ENCODE measurements around the gene OLFM3. TPM values are rescaled to one million over a fixed set of nuclear protein-coding genes. Genes with fewer than 3 reads are reported as not detected.

OLFM3 gene
- total RNA-seq, 1 donor from 2014 or later, result 0.49 TPM

- Histone ChIP-seq H3K9me3 (no peaks in the 10 kb centered on the region), H3K4me1 (no peaks in the 10 kb centered on the region), H3K27ac (no peak overlapping the region), H3K27me3 (no peaks in the 10 kb centered on the region), H3K4me3 (no peak overlapping the region), H3K36me3 (no peaks in the 10 kb centered on the region)
- no peak for DNase-seq (ENCODE audit: extremely low spot score in 2 of 2)
- intact Hi-C loops (cut with DNase I), result no loop called here
- no peak for TF ChIP-seq POLR2A (IDR thresholded peaks at IDR 0.05)
- TF ChIP-seq CTCF (IDR thresholded peaks at IDR 0.05), result no peak
- no peak for TF ChIP-seq POLR2AphosphoS5 (IDR thresholded peaks at IDR 0.05; ENCODE audit: insufficient read depth in 1 of 2, low read depth in 1 of 2)
These were observed 240.3 kb downstream of the OLFM3 start for GRCh38 chr1:101756411-101756810.

Small RNA genes within 50 kb of the gene (small RNA-seq; reads per million reads assigned to genes)
- not detected for gene RNU6-352P
